ENCODE measurements around the gene SENP8.

Gene SENP8

DNA sequence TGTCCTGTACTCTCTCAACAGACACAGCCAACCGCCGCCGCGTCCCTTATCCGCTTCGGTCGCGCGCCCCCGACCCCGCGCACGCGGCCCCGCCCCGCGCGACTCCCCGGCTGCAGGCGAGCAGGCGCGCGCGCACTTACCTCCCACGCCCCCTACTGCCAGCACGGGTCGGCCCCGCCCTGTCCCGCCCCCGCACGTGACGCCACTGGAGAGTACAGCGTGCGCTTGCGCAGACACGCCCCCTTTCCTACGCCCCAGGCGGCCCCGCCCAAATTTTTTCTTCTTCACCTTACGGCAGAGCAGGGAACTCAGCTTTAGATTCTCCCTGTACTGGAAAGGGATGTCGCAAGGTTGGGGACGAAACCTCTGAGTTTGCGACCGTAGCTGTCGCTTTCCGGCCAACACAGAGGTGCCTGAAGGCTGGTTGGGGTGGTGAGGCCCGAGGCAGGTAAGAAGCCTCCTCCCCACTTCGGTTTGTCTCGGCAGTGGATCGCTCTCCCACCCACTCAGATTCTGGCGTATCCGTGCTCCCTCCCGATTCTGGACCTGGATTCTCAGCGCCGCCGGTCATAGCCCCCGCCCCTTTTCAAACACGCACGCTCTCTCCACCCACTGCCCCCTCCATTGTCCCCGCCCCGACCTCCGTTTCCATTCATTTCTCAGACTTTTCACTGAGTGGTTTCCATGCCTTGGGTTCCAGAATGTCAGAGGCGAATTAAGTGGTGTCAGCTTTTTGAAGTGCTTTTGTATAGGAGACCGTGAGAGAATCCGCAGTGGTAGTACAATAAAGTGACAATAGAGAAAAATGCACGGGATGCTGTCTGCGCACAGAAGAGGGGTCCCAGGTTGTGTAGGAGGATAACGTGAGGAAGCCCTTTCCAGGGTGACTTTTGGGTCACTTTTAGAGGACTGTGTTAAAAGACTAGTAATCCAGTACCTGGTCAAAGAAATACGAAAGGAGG lies at the start of gene SENP8, which contains the start of gene MYO9A:
Gene SENP8, plus strand, starts transcription at position 387 of the 962 bp plus-strand sequence. CDS start 21,221 bp downstream, outside the sequence.
Gene MYO9A, minus strand, starts transcription at position 134 of the 962 bp plus-strand sequence. CDS start 71,587 bp downstream, outside the sequence.
- TF ChIP-seq TOX (CRISPR knock-in tag; IDR thresholded peaks at IDR 0.05; ENCODE audit: borderline replicate concordance) (no peak), CSDC2 (CRISPR knock-in tag; IDR thresholded peaks at IDR 0.05) (no peak), ZFP30 (CRISPR knock-in tag; IDR thresholded peaks at IDR 0.05) (no peak), ARNTL (CRISPR knock-in tag; IDR thresholded peaks at IDR 0.05; ENCODE audit: borderline replicate concordance, low read depth) (no peak), ZNF565 (CRISPR knock-in tag; conservative IDR thresholded peaks at IDR 0.05; ENCODE audit: low read depth) (no peak)
- TF ChIP-seq, protein P1, sequence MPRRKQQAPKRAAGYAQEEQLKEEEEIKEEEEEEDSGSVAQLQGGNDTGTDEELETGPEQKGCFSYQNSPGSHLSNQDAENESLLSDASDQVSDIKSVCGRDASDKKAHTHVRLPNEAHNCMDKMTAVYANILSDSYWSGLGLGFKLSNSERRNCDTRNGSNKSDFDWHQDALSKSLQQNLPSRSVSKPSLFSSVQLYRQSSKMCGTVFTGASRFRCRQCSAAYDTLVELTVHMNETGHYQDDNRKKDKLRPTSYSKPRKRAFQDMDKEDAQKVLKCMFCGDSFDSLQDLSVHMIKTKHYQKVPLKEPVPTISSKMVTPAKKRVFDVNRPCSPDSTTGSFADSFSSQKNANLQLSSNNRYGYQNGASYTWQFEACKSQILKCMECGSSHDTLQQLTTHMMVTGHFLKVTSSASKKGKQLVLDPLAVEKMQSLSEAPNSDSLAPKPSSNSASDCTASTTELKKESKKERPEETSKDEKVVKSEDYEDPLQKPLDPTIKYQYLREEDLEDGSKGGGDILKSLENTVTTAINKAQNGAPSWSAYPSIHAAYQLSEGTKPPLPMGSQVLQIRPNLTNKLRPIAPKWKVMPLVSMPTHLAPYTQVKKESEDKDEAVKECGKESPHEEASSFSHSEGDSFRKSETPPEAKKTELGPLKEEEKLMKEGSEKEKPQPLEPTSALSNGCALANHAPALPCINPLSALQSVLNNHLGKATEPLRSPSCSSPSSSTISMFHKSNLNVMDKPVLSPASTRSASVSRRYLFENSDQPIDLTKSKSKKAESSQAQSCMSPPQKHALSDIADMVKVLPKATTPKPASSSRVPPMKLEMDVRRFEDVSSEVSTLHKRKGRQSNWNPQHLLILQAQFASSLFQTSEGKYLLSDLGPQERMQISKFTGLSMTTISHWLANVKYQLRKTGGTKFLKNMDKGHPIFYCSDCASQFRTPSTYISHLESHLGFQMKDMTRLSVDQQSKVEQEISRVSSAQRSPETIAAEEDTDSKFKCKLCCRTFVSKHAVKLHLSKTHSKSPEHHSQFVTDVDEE (CRISPR knock-in tag; IDR thresholded peaks at IDR 0.05): no peak
- TF ChIP-seq, protein P2, sequence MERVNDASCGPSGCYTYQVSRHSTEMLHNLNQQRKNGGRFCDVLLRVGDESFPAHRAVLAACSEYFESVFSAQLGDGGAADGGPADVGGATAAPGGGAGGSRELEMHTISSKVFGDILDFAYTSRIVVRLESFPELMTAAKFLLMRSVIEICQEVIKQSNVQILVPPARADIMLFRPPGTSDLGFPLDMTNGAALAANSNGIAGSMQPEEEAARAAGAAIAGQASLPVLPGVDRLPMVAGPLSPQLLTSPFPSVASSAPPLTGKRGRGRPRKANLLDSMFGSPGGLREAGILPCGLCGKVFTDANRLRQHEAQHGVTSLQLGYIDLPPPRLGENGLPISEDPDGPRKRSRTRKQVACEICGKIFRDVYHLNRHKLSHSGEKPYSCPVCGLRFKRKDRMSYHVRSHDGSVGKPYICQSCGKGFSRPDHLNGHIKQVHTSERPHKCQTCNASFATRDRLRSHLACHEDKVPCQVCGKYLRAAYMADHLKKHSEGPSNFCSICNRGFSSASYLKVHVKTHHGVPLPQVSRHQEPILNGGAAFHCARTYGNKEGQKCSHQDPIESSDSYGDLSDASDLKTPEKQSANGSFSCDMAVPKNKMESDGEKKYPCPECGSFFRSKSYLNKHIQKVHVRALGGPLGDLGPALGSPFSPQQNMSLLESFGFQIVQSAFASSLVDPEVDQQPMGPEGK (CRISPR knock-in tag; IDR thresholded peaks at IDR 0.05; ENCODE audit: borderline replicate concordance): no peak
- peak; percentile 66 for ATAC-seq

DNA sequence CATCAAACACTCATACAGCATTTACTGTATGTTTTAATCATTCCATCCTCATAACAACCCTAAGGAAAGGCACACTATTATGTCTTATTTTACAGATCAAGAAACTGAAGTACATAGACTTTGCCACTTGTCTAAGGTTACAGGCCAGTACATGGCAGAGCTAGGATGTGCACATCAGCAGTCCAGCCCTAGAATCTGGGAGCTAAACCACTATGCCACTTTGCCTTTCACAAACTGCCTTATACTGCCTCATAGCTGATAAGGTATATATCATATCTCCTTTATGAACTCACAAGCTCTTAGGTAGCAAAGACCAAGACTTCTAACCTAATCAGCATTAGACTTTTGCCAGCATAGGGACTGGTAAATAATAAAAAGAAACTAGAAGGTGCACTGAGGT lies 49.3 kb upstream of the SENP8 start:
- no peak for ATAC-seq
- TF ChIP-seq PPARA (CRISPR knock-in tag; IDR thresholded peaks at IDR 0.05; ENCODE audit: borderline replicate concordance) (no peak), ZC3H10 (CRISPR knock-in tag; IDR thresholded peaks at IDR 0.05) (no peak), ZFP30 (CRISPR knock-in tag; IDR thresholded peaks at IDR 0.05) (no peak), ARNTL (CRISPR knock-in tag; IDR thresholded peaks at IDR 0.05; ENCODE audit: borderline replicate concordance, low read depth) (no peak), CSDC2 (CRISPR knock-in tag; IDR thresholded peaks at IDR 0.05) (no peak), TOX (CRISPR knock-in tag; IDR thresholded peaks at IDR 0.05; ENCODE audit: borderline replicate concordance) (no peak), TCF4 (CRISPR knock-in tag; IDR thresholded peaks at IDR 0.05; ENCODE audit: borderline replicate concordance) (no peak), GLIS3 (CRISPR knock-in tag; IDR thresholded peaks at IDR 0.05) (no peak), ZNF70 (CRISPR knock-in tag; IDR thresholded peaks at IDR 0.05) (no peak), ZNF565 (CRISPR knock-in tag; conservative IDR thresholded peaks at IDR 0.05; ENCODE audit: low read depth) (no peak), ZFP3 (CRISPR knock-in tag; IDR thresholded peaks at IDR 0.05) (no peak), BACH2 (CRISPR knock-in tag; IDR thresholded peaks at IDR 0.05; ENCODE audit: borderline replicate concordance) (no peak), SNAI2 (CRISPR knock-in tag; IDR thresholded peaks at IDR 0.05) (no peak), ESRRG (CRISPR knock-in tag; IDR thresholded peaks at IDR 0.05) (no peak)
- TF ChIP-seq, protein P3, sequence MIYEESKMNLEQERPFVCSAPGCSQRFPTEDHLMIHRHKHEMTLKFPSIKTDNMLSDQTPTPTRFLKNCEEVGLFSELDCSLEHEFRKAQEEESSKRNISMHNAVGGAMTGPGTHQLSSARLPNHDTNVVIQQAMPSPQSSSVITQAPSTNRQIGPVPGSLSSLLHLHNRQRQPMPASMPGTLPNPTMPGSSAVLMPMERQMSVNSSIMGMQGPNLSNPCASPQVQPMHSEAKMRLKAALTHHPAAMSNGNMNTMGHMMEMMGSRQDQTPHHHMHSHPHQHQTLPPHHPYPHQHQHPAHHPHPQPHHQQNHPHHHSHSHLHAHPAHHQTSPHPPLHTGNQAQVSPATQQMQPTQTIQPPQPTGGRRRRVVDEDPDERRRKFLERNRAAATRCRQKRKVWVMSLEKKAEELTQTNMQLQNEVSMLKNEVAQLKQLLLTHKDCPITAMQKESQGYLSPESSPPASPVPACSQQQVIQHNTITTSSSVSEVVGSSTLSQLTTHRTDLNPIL (CRISPR knock-in tag; IDR thresholded peaks at IDR 0.05; ENCODE audit: low read depth): no peak
- TF ChIP-seq, protein P4, sequence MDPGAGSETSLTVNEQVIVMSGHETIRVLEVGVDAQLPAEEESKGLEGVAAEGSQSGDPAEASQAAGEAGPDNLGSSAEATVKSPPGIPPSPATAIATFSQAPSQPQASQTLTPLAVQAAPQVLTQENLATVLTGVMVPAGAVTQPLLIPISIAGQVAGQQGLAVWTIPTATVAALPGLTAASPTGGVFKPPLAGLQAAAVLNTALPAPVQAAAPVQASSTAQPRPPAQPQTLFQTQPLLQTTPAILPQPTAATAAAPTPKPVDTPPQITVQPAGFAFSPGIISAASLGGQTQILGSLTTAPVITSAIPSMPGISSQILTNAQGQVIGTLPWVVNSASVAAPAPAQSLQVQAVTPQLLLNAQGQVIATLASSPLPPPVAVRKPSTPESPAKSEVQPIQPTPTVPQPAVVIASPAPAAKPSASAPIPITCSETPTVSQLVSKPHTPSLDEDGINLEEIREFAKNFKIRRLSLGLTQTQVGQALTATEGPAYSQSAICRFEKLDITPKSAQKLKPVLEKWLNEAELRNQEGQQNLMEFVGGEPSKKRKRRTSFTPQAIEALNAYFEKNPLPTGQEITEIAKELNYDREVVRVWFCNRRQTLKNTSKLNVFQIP (CRISPR knock-in tag; IDR thresholded peaks at IDR 0.05; ENCODE audit: borderline replicate concordance, low read depth): no peak
- TF ChIP-seq, protein P5, sequence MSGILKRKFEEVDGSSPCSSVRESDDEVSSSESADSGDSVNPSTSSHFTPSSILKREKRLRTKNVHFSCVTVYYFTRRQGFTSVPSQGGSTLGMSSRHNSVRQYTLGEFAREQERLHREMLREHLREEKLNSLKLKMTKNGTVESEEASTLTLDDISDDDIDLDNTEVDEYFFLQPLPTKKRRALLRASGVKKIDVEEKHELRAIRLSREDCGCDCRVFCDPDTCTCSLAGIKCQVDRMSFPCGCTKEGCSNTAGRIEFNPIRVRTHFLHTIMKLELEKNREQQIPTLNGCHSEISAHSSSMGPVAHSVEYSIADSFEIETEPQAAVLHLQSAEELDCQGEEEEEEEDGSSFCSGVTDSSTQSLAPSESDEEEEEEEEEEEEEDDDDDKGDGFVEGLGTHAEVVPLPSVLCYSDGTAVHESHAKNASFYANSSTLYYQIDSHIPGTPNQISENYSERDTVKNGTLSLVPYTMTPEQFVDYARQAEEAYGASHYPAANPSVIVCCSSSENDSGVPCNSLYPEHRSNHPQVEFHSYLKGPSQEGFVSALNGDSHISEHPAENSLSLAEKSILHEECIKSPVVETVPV (CRISPR knock-in tag; IDR thresholded peaks at IDR 0.05): no peak
- TF ChIP-seq, protein P2 (CRISPR knock-in tag; IDR thresholded peaks at IDR 0.05; ENCODE audit: borderline replicate concordance): no peak
